Sigmoid colon (tissue), 4 donors: Measurements from ENCODE around the gene PHLDB1.

Experiments
- CTCF ChIP-seq, 4 experiments: fragments of 450-650 bp in 3 of 4; fragments of 200-600 bp in 1 of 4; IDR thresholded peaks; one replicate each; pipeline ENCODE4 v1.5.1; 2016 to 2019; ENCODE audit warnings: antibody characterized with exemption in 4 of 4, mild to moderate bottlenecking in 3 of 4, moderate library complexity in 2 of 4
- POLR2A ChIP-seq, 2 donors: fragments of 450-650 bp; IDR thresholded peaks; one replicate each; pipeline ENCODE4 v1.6.1; 2016; ENCODE audit warnings: antibody characterized with exemption in 2 of 2, mild to moderate bottlenecking in 2 of 2, moderate library complexity in 2 of 2
- POLR2AphosphoS5 ChIP-seq, 4 donors: sonication (generic); formaldehyde crosslinking; IDR thresholded peaks; one replicate each; pipeline ENCODE4 v1.6.1; 2017; ENCODE audit warnings: antibody characterized with exemption in 4 of 4

- no peak for TF ChIP-seq CTCF (IDR thresholded peaks at IDR 0.05)
- TF ChIP-seq POLR2A (IDR thresholded peaks at IDR 0.05) = no peak
- no peak for TF ChIP-seq POLR2AphosphoS5 (IDR thresholded peaks at IDR 0.05)
Measured at GRCh38 chr11:118661425-118662301, 54.2 kb downstream of the PHLDB1 start.
